CD4-positive, alpha-beta T cell treated with Interleukin-17A for 4 hours (primary cell): Measurements from ENCODE around the gene RELN.
"Not testable (repeated sequence)": the region's sequence is repeated elsewhere in the genome, so short reads cannot be mapped to it uniquely, and the experiment has no call there.

ENCODE experiments used
- DNase-seq: peaks from one replicate; pipeline ENCODE4 v3.0.0-alpha.2; 2020; ENCODE audit warnings: mixed read lengths

Gene RELN

GRCh38 chr7:103989200-103989784, at the start of gene RELN:
Gene RELN, minus strand, starts transcription at chr7:103989658. Its CDS starts 302 bp downstream, at chr7:103989356.
- DNase-seq, result no peak

GRCh38 chr7:104038136-104038535, 48.7 kb upstream of the RELN start:
- no peak for DNase-seq

- DNase-seq, result not testable (repeated sequence)
Observed at GRCh38 chr7:104036889-104037288, 47.4 kb upstream of the RELN start.

GRCh38 chr7:104035351-104035750, 45.9 kb upstream of the RELN start:
- no peak for DNase-seq

- DNase-seq, result no peak
Observed at GRCh38 chr7:104034679-104035078, 45.2 kb upstream of the RELN start.

- no peak for DNase-seq
Observed at GRCh38 chr7:104033837-104034236, 44.4 kb upstream of the RELN start.

GRCh38 chr7:104032486-104032885, 43.0 kb upstream of the RELN start:
- DNase-seq, result no peak

- DNase-seq, result no peak
Observed at GRCh38 chr7:104029765-104030164, 40.3 kb upstream of the RELN start.

GRCh38 chr7:104024632-104025031, 35.2 kb upstream of the RELN start:
- no peak for DNase-seq

GRCh38 chr7:104023100-104023499, 33.6 kb upstream of the RELN start:
- DNase-seq, result no peak

GRCh38 chr7:104018425-104018824, 29.0 kb upstream of the RELN start:
- no peak for DNase-seq

- DNase-seq, result no peak
Observed at GRCh38 chr7:104017001-104017400, 27.5 kb upstream of the RELN start.

GRCh38 chr7:104012835-104013234, 23.4 kb upstream of the RELN start:
- no peak for DNase-seq

GRCh38 chr7:104011829-104012228, 22.4 kb upstream of the RELN start:
- DNase-seq, result no peak

GRCh38 chr7:104010052-104010909, 20.8 kb upstream of the RELN start:
- DNase-seq, result no peak

GRCh38 chr7:104008107-104008506, 18.6 kb upstream of the RELN start:
- DNase-seq, result no peak

- no peak for DNase-seq
Observed at GRCh38 chr7:104007614-104008013, 18.2 kb upstream of the RELN start.

GRCh38 chr7:104005197-104005596, 15.7 kb upstream of the RELN start:
- DNase-seq, result no peak

GRCh38 chr7:103996639-103997038, 7.2 kb upstream of the RELN start:
- DNase-seq, result no peak

- no peak for DNase-seq
Observed at GRCh38 chr7:103996017-103996551, 6.6 kb upstream of the RELN start.

GRCh38 chr7:103995554-103995953, 6.1 kb upstream of the RELN start:
- DNase-seq, result no peak

- DNase-seq, result no peak
Observed at GRCh38 chr7:103993551-103993950, 4.1 kb upstream of the RELN start.

GRCh38 chr7:103991406-103991805, 1.9 kb upstream of the RELN start:
- DNase-seq, result no peak

- no peak for DNase-seq
Observed at GRCh38 chr7:103990991-103991390, 1.5 kb upstream of the RELN start.
